SK-N-MC (cell line): ENCODE results near the gene GPR141.

Source experiments
- DNase-seq: peaks from one replicate; pipeline ENCODE4 v3.0.0-alpha.2; 2011; ENCODE audit warnings: low read depth, low spot score
- H3K27ac ChIP-seq: fragments of 200-600 bp; sonication (generic); 2 replicates; pipeline ENCODE4 v1.5.1; 2016; ENCODE audit warnings: mixed run types
- H3K36me3 ChIP-seq: fragments of 200-600 bp; sonication (generic); 2 replicates; pipeline ENCODE4 v1.6.1; 2017; ENCODE audit warnings: antibody characterized with exemption, low read length, mixed read lengths; ENCODE audit not compliant: insufficient read depth
- H3K4me3 ChIP-seq: fragments of 200-600 bp; sonication (generic); 2 replicates; pipeline ENCODE4 v1.5.1; 2016
- H3K9ac ChIP-seq: fragments of 200-600 bp; sonication (generic); 2 replicates; pipeline ENCODE4 v1.8.0; 2017; ENCODE audit warnings: mixed run types, mixed read lengths; ENCODE audit not compliant: insufficient read length
- H3K9me3 ChIP-seq: fragments of 200-600 bp; sonication (generic); 2 replicates; pipeline ENCODE4 v1.6.1; 2017; ENCODE audit warnings: low read depth, mild to moderate bottlenecking, antibody characterized with exemption, low read length, moderate library complexity, mixed read lengths
- EZH2 ChIP-seq: fragments of 200-600 bp; sonication (generic); IDR thresholded peaks from one replicate; pipeline ENCODE4 v1.6.1; 2017; ENCODE audit warnings: antibody characterized with exemption
- FOXP2 ChIP-seq: optimal IDR thresholded peaks from 2 replicates; pipeline ENCODE3; 2011; ENCODE audit warnings: mild to moderate bottlenecking, moderate library complexity; ENCODE audit not compliant: insufficient read depth; ENCODE audit errors: extremely low read length, control extremely low read depth
- POLR2AphosphoS5 ChIP-seq: IDR thresholded peaks from 2 replicates; pipeline ENCODE4 v1.6.1; 2012; ENCODE audit warnings: mild to moderate bottlenecking, low read depth, low read length, borderline replicate concordance

GPR141 gene

DNA sequence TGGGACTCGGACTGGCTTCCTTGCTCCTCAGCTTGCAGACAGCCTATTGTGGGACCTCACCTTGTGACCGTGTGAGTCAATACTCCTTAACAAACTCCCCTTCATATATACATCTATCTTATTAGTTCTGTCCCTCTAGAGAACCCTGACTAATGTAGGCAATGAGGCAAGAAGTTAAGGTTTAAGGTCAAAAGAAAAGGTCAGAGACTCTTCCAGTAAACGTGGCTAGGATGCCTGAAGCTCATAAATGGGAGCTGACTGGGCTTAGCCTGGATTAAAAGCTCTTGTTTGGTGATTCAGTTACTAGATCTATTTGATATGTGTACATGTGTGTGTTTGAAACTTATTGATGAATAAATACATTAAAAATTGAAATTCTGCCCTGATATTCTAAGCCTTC lies 10.6 kb upstream of the GPR141 start:
- DNase-seq = no peak
- Histone ChIP-seq H3K4me3 (no peak overlapping the region), H3K9me3 (no peaks in the 10 kb centered on the region), H3K27ac (no peak overlapping the region), H3K9ac (no peak overlapping the region), H3K36me3 (no peaks in the 10 kb centered on the region)
- TF ChIP-seq POLR2AphosphoS5 (no peak), EZH2 (no peak), FOXP2 (no peak)

DNA sequence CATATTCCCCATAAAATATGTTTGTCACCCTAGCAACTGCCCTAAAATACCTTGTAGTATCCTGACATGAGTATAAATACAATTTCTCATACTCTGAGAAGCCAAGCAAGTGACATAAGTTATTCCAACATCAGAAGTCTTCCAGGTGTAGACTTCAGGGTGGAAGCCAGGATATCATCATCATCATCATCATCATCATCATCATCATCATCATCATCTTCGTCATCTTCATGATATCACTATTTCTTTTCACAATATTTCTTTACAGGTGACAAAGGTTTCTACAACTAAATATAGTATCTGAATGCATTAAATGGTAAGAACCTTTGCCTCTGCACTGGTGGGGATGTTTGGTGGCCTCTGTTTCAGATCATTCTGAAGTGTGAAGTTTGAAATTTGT lies 10.0 kb upstream of the GPR141 start:
- Histone ChIP-seq H3K9me3 (no peaks in the 10 kb centered on the region), H3K36me3 (no peaks in the 10 kb centered on the region), H3K9ac (no peak overlapping the region), H3K27ac (no peak overlapping the region), H3K4me3 (no peak overlapping the region)
- no peak for DNase-seq
- no peak for TF ChIP-seq FOXP2
- no peak for TF ChIP-seq EZH2
- no peak for TF ChIP-seq POLR2AphosphoS5

GRCh38 chr7:37674531-37674930 lies 9.0 kb upstream of the GPR141 start:
- H3K9ac ChIP-seq = no peak overlapping the region
- H3K4me3 ChIP-seq = no peak overlapping the region
- no peak overlapping the region for H3K27ac ChIP-seq
- DNase-seq = no peak
- H3K36me3 ChIP-seq = no peaks in the 10 kb centered on the region
- TF ChIP-seq FOXP2 (no peak), POLR2AphosphoS5 (no peak), EZH2 (no peak)
- no peaks in the 10 kb centered on the region for H3K9me3 ChIP-seq

DNA sequence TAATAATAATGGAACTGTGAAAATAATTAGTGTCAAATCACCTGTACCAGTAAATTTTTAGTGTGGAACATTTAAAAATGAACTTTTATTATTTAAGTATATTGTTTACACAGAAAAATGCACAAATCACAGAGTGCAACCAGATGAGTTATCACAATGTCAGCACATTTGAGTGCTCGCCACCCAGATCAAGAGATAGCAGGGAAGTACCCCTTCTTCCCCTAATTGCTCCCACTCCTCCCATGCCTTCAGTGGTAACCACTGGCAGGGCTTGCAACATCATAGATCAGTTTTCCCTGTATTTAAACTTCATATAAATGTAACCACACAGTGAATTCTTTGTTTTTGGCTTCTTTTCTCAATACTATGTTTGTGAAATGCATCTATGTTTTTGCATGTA lies 7.8 kb upstream of the GPR141 start:
- DNase-seq = no peak
- Histone ChIP-seq H3K27ac (no peak overlapping the region), H3K4me3 (no peak overlapping the region), H3K9me3 (no peaks in the 10 kb centered on the region), H3K9ac (no peak overlapping the region), H3K36me3 (no peaks in the 10 kb centered on the region)
- no peak for TF ChIP-seq FOXP2
- TF ChIP-seq EZH2 = no peak
- no peak for TF ChIP-seq POLR2AphosphoS5

DNA sequence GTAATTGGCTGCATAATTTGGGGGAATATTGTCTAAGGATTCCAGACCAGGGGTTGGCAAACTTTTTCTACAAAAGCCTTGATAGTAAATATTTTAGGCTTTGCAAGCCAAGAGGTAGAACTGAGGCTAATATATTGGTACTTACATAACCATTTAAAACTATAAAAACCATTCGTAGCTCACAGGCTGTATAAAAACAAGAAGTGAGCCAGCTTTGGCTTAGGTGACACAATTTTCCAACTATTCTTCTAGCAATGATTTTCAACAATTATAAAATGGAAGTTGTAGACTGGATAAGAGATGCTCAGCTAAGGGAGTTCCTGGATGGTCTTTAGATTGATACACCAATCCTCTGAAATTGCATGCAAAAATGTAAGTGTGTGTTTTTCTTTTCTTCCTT lies 1.4 kb downstream of the GPR141 start:
- H3K9me3 ChIP-seq = no peaks in the 10 kb centered on the region
- H3K4me3 ChIP-seq = no peak overlapping the region
- H3K36me3 ChIP-seq = no peaks in the 10 kb centered on the region
- DNase-seq = no peak
- no peak overlapping the region for H3K9ac ChIP-seq
- TF ChIP-seq EZH2 = no peak
- TF ChIP-seq POLR2AphosphoS5 = no peak
- TF ChIP-seq FOXP2 = no peak
- H3K27ac ChIP-seq = no peak overlapping the region

- no peak for TF ChIP-seq POLR2AphosphoS5
- no peak for TF ChIP-seq FOXP2
- no peak for TF ChIP-seq EZH2
- no peaks in the 10 kb centered on the region for H3K36me3 ChIP-seq
- no peaks in the 10 kb centered on the region for H3K9me3 ChIP-seq
- no peak overlapping the region for H3K4me3 ChIP-seq
- no peak overlapping the region for H3K27ac ChIP-seq
- H3K9ac ChIP-seq = no peak overlapping the region
- no peak for DNase-seq
These were observed 3.2 kb downstream of the GPR141 start for GRCh38 chr7:37686556-37687345.

- no peak for TF ChIP-seq EZH2
- H3K27ac ChIP-seq = no peak overlapping the region
- H3K4me3 ChIP-seq = no peak overlapping the region
These were observed 6.6 kb downstream of the GPR141 start for GRCh38 chr7:37690206-37690605.

DNA sequence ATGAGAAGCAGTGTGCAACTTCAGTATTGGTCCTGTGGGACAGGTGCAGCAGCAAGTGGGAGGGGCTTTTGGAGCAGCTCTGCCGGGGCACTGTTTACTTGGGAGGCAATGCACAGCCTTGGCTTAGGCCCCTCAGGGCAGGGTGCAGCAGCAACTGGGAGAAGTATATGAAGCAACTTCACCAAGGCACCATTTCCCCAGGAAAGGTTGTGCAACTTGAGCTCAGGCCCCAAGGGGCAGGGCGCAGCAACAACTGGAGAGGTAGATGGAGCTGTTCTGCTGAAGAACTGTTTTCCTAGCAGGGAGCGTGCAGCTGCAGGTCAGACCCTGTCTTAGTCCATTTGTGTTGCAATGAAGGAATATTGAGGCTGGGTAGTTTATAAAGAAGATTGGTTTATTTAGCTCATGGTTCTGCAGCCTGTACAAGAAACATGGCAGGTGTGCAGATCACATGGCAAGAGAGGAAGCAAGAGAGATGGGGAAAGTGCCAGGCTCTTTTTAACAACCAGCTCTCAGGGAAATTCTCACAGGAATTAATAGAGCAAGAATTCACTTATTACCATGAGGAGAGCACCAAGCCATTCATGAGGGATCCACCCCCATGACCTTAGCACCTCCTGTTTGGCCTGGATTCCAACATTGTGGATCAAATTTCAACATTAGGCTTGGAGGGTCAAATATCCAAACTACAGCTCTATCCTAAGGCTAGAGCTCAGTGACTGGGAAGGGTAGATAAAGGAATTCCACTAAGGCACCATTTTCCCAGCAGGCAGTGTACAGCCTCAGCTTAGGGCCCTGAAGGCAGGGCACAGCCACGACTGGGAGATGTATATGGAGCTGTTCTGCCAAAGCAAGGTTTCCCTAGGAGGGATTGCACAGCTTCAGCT lies 10.9 kb downstream of the GPR141 start:
- Histone ChIP-seq H3K4me3 (no peak overlapping the region), H3K9me3 (no peaks in the 10 kb centered on the region), H3K36me3 (no peaks in the 10 kb centered on the region), H3K27ac (no peak overlapping the region), H3K9ac (no peak overlapping the region)
- no peak for DNase-seq
- TF ChIP-seq FOXP2 = no peak
- no peak for TF ChIP-seq EZH2
- TF ChIP-seq POLR2AphosphoS5 = no peak

More at GRCh38 chr7:37690206-37690605, 6.6 kb downstream of the GPR141 start:
- Histone ChIP-seq H3K36me3 (no peaks in the 10 kb centered on the region), H3K9ac (no peak overlapping the region), H3K9me3 (no peaks in the 10 kb centered on the region)
- DNase-seq = no peak
